ENCODE data around the gene MPPED2.

Gene MPPED2

DNA sequence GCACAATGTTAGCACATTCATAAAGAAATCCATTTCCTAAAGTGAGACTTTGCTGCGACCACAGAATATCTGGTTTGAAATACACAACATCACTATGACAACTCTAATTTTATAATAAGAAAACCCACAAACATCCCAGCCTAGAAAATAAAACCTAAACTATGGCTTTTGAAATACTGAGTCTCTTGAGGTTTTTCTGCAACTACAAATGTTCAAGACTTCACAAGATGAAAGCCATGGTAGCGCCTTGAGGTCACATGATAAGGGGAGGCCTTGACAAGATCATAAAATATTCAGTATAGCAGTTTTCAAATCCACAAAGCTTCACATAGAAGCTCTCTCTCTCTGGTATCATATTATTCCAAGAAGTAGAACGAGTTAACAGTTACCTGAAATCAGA is 126.8 kb downstream of the MPPED2 start:
- no peak for TF ChIP-seq TEAD4 (IDR thresholded peaks at IDR 0.05)

DNA sequence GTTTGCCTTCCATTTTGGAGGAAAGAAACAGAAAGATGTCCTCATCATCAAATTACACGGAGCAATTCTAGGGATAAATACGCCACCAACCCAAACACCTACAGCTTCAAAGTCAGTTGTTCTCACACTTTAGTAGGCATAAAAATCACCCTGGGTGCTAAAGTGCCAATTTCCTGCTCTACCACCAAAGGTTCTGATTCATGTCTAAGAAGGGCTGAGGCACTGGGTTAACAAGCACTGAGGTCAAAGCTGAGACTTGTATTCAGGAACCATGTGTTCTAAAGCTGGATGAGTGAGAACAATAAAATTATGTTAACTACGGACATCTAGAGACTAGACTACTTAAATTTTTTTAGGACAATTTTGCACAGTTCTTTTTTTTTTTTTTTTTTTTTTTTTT is 127.6 kb downstream of the MPPED2 start:
- TF ChIP-seq TEAD4 (IDR thresholded peaks at IDR 0.05): no peak

DNA sequence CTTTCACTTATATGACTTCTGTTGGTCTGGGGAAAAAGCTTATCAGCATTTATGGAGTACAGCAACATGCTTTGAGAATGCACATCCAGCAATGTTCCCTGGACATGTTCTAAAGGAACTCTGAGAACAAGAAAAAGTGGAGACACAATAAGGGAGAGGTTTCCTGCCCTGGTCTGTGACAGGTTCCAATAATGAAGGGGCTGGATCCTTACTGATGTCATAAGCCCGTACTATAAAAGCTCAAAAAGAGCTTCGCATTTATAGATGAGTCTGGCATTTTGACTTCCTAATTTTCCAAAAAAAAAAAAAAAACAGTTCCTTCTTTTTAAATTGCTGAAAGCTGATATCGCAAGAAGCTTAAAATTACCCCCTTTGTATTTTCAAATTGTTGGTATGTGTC is 129.1 kb downstream of the MPPED2 start:
- TF ChIP-seq TAF1 (IDR thresholded peaks at IDR 0.05; ENCODE audit: low read depth): no peak
- TF ChIP-seq CREB1 (IDR thresholded peaks at IDR 0.05; ENCODE audit: low read depth): no peak
- no peak for TF ChIP-seq RAD21 (IDR thresholded peaks at IDR 0.05; ENCODE audit: low read depth)
- TF ChIP-seq, protein P1, sequence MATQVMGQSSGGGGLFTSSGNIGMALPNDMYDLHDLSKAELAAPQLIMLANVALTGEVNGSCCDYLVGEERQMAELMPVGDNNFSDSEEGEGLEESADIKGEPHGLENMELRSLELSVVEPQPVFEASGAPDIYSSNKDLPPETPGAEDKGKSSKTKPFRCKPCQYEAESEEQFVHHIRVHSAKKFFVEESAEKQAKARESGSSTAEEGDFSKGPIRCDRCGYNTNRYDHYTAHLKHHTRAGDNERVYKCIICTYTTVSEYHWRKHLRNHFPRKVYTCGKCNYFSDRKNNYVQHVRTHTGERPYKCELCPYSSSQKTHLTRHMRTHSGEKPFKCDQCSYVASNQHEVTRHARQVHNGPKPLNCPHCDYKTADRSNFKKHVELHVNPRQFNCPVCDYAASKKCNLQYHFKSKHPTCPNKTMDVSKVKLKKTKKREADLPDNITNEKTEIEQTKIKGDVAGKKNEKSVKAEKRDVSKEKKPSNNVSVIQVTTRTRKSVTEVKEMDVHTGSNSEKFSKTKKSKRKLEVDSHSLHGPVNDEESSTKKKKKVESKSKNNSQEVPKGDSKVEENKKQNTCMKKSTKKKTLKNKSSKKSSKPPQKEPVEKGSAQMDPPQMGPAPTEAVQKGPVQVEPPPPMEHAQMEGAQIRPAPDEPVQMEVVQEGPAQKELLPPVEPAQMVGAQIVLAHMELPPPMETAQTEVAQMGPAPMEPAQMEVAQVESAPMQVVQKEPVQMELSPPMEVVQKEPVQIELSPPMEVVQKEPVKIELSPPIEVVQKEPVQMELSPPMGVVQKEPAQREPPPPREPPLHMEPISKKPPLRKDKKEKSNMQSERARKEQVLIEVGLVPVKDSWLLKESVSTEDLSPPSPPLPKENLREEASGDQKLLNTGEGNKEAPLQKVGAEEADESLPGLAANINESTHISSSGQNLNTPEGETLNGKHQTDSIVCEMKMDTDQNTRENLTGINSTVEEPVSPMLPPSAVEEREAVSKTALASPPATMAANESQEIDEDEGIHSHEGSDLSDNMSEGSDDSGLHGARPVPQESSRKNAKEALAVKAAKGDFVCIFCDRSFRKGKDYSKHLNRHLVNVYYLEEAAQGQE (IDR thresholded peaks at IDR 0.05; ENCODE audit: low read depth): no peak
- no peak for TF ChIP-seq EGR1 (IDR thresholded peaks at IDR 0.05)
- TF ChIP-seq TEAD4 (IDR thresholded peaks at IDR 0.05): no peak
- no peak for TF ChIP-seq TCF12 (IDR thresholded peaks at IDR 0.05; ENCODE audit: low read depth)
- TF ChIP-seq, protein P2, sequence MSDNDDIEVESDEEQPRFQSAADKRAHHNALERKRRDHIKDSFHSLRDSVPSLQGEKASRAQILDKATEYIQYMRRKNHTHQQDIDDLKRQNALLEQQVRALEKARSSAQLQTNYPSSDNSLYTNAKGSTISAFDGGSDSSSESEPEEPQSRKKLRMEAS (IDR thresholded peaks at IDR 0.05): no peak

DNA sequence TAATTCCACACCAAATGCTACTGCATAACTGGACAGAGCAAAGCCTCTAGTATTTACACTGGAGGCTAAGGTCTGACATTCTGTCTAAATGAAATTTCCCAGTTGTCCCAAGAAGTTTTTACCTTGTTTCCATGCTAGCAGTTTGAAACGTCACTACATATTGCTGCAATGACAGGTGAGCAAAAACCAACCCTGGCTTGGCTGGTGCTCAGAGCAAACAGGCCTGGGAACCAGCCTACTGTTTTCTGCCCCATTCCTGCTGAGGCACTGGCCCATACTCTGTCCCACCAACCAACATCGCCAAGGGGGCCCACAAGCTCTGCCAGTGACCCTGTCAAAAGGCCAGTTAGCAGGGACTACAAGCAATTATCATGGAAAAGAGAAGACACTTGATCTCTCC is 131.1 kb downstream of the MPPED2 start:
- TF ChIP-seq EGR1 (IDR thresholded peaks at IDR 0.05): no peak
- TF ChIP-seq ZBTB7A (IDR thresholded peaks at IDR 0.05; ENCODE audit: low read depth): no peak
- TF ChIP-seq CEBPB (IDR thresholded peaks at IDR 0.05): no peak
- no peak for TF ChIP-seq CREB1 (IDR thresholded peaks at IDR 0.05; ENCODE audit: low read depth)
- TF ChIP-seq, protein P2 (IDR thresholded peaks at IDR 0.05): no peak
- no peak for TF ChIP-seq TEAD4 (IDR thresholded peaks at IDR 0.05)
- TF ChIP-seq, protein P3, sequence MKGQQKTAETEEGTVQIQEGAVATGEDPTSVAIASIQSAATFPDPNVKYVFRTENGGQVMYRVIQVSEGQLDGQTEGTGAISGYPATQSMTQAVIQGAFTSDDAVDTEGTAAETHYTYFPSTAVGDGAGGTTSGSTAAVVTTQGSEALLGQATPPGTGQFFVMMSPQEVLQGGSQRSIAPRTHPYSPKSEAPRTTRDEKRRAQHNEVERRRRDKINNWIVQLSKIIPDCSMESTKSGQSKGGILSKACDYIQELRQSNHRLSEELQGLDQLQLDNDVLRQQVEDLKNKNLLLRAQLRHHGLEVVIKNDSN (IDR thresholded peaks at IDR 0.05): no peak
- TF ChIP-seq EP300 (IDR thresholded peaks at IDR 0.05; ENCODE audit: borderline replicate concordance): no peak
- TF ChIP-seq TCF12 (IDR thresholded peaks at IDR 0.05; ENCODE audit: low read depth): no peak
- TF ChIP-seq NFIC (IDR thresholded peaks at IDR 0.05): no peak
- TF ChIP-seq TAF1 (IDR thresholded peaks at IDR 0.05; ENCODE audit: low read depth): no peak

DNA sequence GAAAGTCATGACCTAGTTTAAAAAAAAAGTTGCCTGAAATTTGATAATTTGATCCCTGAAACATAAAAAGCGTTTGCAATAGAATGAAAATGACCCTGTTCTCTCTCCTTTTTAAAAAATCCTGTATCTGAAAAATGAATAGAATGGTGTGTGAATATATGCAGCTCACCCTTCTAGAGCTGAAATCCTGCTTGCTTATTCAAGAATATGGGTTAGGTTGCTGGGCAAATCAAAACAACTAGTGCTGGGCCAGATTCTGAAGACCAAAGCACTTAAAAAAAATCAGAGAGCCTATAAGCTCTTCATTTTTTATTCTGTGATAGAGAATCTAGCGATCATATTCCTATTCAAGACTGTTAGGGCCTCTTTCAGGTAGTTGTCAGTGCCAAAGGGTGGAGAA is 131.6 kb downstream of the MPPED2 start:
- TF ChIP-seq ZBTB7A (IDR thresholded peaks at IDR 0.05; ENCODE audit: low read depth) (no peak), NFIC (IDR thresholded peaks at IDR 0.05) (no peak), TEAD4 (IDR thresholded peaks at IDR 0.05) (no peak), TAF1 (IDR thresholded peaks at IDR 0.05; ENCODE audit: low read depth) (no peak), EP300 (IDR thresholded peaks at IDR 0.05; ENCODE audit: borderline replicate concordance) (no peak), CEBPB (IDR thresholded peaks at IDR 0.05) (no peak), RAD21 (IDR thresholded peaks at IDR 0.05; ENCODE audit: low read depth) (no peak), YY1 (IDR thresholded peaks at IDR 0.05; ENCODE audit: low read depth) (no peak), FOXM1 (IDR thresholded peaks at IDR 0.05; ENCODE audit: borderline replicate concordance, low read depth) (no peak), TCF12 (IDR thresholded peaks at IDR 0.05; ENCODE audit: low read depth) (no peak), EGR1 (IDR thresholded peaks at IDR 0.05) (no peak), CREB1 (IDR thresholded peaks at IDR 0.05; ENCODE audit: low read depth) (no peak)
- TF ChIP-seq, protein P1 (IDR thresholded peaks at IDR 0.05; ENCODE audit: low read depth): no peak
- TF ChIP-seq, protein P3 (IDR thresholded peaks at IDR 0.05): no peak
- TF ChIP-seq, protein P2 (IDR thresholded peaks at IDR 0.05): no peak

DNA sequence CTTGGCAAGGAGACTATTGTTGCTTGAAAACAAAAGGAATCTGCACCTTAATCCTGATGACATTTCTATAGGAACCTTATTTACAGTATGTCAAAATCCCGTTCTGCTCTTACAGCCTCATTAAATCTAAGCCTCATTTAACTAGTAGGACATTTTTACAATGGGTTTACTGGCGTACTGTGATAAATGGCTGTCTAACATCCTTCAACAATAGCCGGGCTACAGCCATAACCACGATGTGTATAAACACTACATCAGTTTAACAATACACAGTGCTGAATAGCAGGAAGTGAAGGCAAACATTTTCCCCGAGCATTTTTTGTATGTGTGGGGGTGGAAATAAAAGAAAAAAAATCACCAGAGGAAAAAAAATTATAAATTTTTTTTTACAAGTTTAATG is 132.0 kb downstream of the MPPED2 start:
- TF ChIP-seq TAF1 (IDR thresholded peaks at IDR 0.05; ENCODE audit: low read depth): no peak
- TF ChIP-seq ZBTB7A (IDR thresholded peaks at IDR 0.05; ENCODE audit: low read depth): no peak
- TF ChIP-seq EP300 (IDR thresholded peaks at IDR 0.05; ENCODE audit: borderline replicate concordance): peak; percentile 27; the same call in 1 of the 2 replicates

DNA sequence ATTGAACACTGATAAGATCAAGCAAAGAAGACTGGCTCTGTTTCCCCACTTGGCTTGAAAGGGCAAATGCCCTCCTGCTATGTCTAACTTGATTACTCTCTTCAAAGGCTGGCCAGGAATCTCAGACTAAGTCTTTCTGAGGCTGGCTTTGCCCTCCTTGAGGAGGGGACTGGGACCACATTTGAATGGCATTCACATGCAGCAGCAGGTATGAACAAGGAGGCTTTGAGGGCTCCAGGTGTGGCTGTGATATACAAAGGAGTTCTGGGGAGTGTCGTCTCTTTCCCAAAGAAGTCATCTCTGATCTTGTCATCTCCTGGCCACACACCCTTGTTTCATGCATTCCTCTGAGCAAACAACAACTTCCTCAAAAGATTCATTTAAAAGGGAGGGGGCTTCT is 132.4 kb downstream of the MPPED2 start:
- TF ChIP-seq, protein P1 (IDR thresholded peaks at IDR 0.05; ENCODE audit: low read depth): no peak
- TF ChIP-seq CREB1 (IDR thresholded peaks at IDR 0.05; ENCODE audit: low read depth) (no peak), YY1 (IDR thresholded peaks at IDR 0.05; ENCODE audit: low read depth) (no peak), NFIC (IDR thresholded peaks at IDR 0.05) (no peak), TCF12 (IDR thresholded peaks at IDR 0.05; ENCODE audit: low read depth) (no peak), TAF1 (IDR thresholded peaks at IDR 0.05; ENCODE audit: low read depth) (no peak), TEAD4 (IDR thresholded peaks at IDR 0.05) (no peak), CEBPB (IDR thresholded peaks at IDR 0.05) (no peak), ZBTB7A (IDR thresholded peaks at IDR 0.05; ENCODE audit: low read depth) (no peak), FOXM1 (IDR thresholded peaks at IDR 0.05; ENCODE audit: borderline replicate concordance, low read depth) (no peak), EP300 (IDR thresholded peaks at IDR 0.05; ENCODE audit: borderline replicate concordance) (no peak), EGR1 (IDR thresholded peaks at IDR 0.05) (no peak), RAD21 (IDR thresholded peaks at IDR 0.05; ENCODE audit: low read depth) (no peak)
- TF ChIP-seq, protein P3 (IDR thresholded peaks at IDR 0.05): no peak
- TF ChIP-seq, protein P2 (IDR thresholded peaks at IDR 0.05): no peak

Data from Ishikawa (cell line).